OCI-LY3 (cell line): ENCODE results near the gene PGAM2.

Source experiments
- H2AFZ ChIP-seq: fragments of 200-600, 300-600 bp; shearing (Covaris generic); 2 replicates; pipeline ENCODE4 v1.6.0; 2014; ENCODE audit warnings: antibody characterized with exemption, low read depth, low read length
- H3K27ac ChIP-seq: fragments of 200-600, 300-600 bp; sonication (generic); 2 replicates; pipeline ENCODE4 v1.5.1; 2014; ENCODE audit warnings: mild to moderate bottlenecking, low read length, moderate library complexity, mixed read lengths
- H3K27me3 ChIP-seq: fragments of 200-600, 300-600 bp; sonication (generic); 2 replicates; pipeline ENCODE4 v1.6.1; 2014; ENCODE audit warnings: low read depth, low read length, mixed read lengths
- H3K36me3 ChIP-seq: fragments of 200-600, 300-600 bp; sonication (generic); replicated peaks from 2 replicates; pipeline ENCODE3; 2014; ENCODE audit warnings: low read depth, low read length, mixed read lengths
- H3K4me1 ChIP-seq: fragments of 300-600, 200-600 bp; sonication (generic); 2 replicates; pipeline ENCODE4 v1.6.1; 2014; ENCODE audit warnings: low read length, mixed read lengths
- H3K4me2 ChIP-seq: fragments of 200-600, 300-600 bp; sonication (generic); 2 replicates; pipeline ENCODE4 v1.6.1; 2014; ENCODE audit warnings: low read length, mixed read lengths
- H3K4me3 ChIP-seq: fragments of 300-600, 200-600 bp; sonication (generic); 2 replicates; pipeline ENCODE4 v1.5.1; 2014; ENCODE audit warnings: antibody characterized with exemption, mild to moderate bottlenecking, low read length, moderate library complexity
- H3K79me2 ChIP-seq: fragments of 300-600, 200-600 bp; shearing (Covaris generic); 2 replicates; pipeline ENCODE4 v1.6.1; 2014; ENCODE audit warnings: mild to moderate bottlenecking, low read length, mixed read lengths
- H3K9ac ChIP-seq: fragments of 300-600, 200-600 bp; shearing (Covaris generic); 2 replicates; pipeline ENCODE4 v1.6.0; 2014; ENCODE audit warnings: mild to moderate bottlenecking, low read length, moderate library complexity
- H3K9me3 ChIP-seq: fragments of 200-600, 300-600 bp; shearing (Covaris generic); 2 replicates; pipeline ENCODE4 v1.6.1; 2014; ENCODE audit warnings: low read length, mixed read lengths; ENCODE audit not compliant: insufficient read depth
- H4K20me1 ChIP-seq: fragments of 200-600, 300-600 bp; sonication (generic); 2 replicates; pipeline ENCODE4 v1.6.1; 2016; ENCODE audit warnings: low read length, mixed read lengths; ENCODE audit not compliant: insufficient read depth
- EZH2phosphoT487 ChIP-seq: fragments of 200-600 bp; shearing (Covaris generic); IDR thresholded peaks from 2 replicates; pipeline ENCODE4 v1.6.1; 2018; ENCODE audit warnings: antibody characterized with exemption, mixed run types, low read depth
- TF ChIP-seq, protein P1 (sequence below): fragments of 200-600, 300-600 bp; sonication (generic); IDR thresholded peaks from 2 replicates; pipeline ENCODE4 v1.5.1; 2014; ENCODE audit warnings: antibody characterized with exemption, low read length, low read depth

The PGAM2 gene

GRCh38 chr7:44112997-44113763, 47.8 kb upstream of the PGAM2 start:
- Histone ChIP-seq H3K79me2 (peaks cover 3% of the 10 kb centered on the region; the same call in 1 of the 2 replicates), H3K4me1 (no peaks in the 10 kb centered on the region), H3K4me3 (no peak overlapping the region), H4K20me1 (0 out of 2 replicates have a peak, but pooled peaks cover 2% of the 10 kb centered on the region), H3K27me3 (no peaks in the 10 kb centered on the region), H3K27ac (no peak overlapping the region), H3K9me3 (no peaks in the 10 kb centered on the region), H3K4me2 (no peak overlapping the region), H2AFZ (no peak overlapping the region), H3K9ac (no peak overlapping the region), H3K36me3 (peaks cover 26% of the 10 kb centered on the region)
- TF ChIP-seq EZH2phosphoT487: no peak
- TF ChIP-seq, protein P1, sequence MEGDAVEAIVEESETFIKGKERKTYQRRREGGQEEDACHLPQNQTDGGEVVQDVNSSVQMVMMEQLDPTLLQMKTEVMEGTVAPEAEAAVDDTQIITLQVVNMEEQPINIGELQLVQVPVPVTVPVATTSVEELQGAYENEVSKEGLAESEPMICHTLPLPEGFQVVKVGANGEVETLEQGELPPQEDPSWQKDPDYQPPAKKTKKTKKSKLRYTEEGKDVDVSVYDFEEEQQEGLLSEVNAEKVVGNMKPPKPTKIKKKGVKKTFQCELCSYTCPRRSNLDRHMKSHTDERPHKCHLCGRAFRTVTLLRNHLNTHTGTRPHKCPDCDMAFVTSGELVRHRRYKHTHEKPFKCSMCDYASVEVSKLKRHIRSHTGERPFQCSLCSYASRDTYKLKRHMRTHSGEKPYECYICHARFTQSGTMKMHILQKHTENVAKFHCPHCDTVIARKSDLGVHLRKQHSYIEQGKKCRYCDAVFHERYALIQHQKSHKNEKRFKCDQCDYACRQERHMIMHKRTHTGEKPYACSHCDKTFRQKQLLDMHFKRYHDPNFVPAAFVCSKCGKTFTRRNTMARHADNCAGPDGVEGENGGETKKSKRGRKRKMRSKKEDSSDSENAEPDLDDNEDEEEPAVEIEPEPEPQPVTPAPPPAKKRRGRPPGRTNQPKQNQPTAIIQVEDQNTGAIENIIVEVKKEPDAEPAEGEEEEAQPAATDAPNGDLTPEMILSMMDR: no peak

DNA sequence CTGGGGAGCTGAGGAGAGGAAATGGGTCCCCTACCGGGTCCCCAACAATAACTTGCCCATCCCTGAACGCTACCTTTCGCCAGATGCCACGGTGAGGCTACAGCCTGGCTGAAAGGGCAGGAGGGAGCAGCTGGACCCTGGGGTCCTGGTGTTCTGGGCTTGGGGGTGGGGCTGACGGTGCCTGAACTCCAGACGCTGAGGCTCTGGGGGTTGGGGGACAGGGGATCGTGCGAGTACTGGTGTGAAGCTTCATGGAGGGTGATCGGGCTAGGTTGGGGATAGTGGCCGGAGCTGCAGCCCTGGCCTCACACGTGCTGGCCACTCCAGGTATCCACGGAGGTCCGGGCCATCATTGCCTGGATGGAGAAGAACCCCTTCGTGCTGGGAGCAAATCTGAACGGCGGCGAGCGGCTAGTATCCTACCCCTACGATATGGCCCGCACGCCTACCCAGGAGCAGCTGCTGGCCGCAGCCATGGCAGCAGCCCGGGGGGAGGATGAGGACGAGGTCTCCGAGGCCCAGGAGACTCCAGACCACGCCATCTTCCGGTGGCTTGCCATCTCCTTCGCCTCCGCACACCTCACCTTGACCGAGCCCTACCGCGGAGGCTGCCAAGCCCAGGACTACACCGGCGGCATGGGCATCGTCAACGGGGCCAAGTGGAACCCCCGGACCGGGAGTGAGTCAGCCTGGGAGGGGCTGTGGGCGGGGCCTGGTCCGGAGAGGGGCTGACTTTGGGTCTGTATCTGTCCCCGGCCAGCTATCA, 47.0 kb upstream of the PGAM2 start:
- Histone ChIP-seq H3K9me3 (no peaks in the 10 kb centered on the region), H3K4me3 (no peak overlapping the region), H3K27me3 (no peaks in the 10 kb centered on the region), H3K9ac (no peak overlapping the region), H4K20me1 (no peaks in the 10 kb centered on the region), H3K79me2 (no peaks in the 10 kb centered on the region), H3K36me3 (peaks cover 19% of the 10 kb centered on the region), H3K27ac (no peak overlapping the region), H3K4me2 (no peak overlapping the region), H3K4me1 (no peaks in the 10 kb centered on the region), H2AFZ (no peak overlapping the region)
- no peak for TF ChIP-seq EZH2phosphoT487
- TF ChIP-seq, protein P1: no peak

GRCh38 chr7:44111761-44112160, 46.4 kb upstream of the PGAM2 start:
- no peaks in the 10 kb centered on the region for H3K4me1 ChIP-seq
- peaks cover 12% of the 10 kb centered on the region for H3K36me3 ChIP-seq
- no peak overlapping the region for H3K27ac ChIP-seq
- H3K27me3 ChIP-seq: no peaks in the 10 kb centered on the region
- no peak overlapping the region for H3K4me2 ChIP-seq
- no peak overlapping the region for H3K4me3 ChIP-seq
- H4K20me1 ChIP-seq: no peaks in the 10 kb centered on the region
- no peak for TF ChIP-seq EZH2phosphoT487
- no peaks in the 10 kb centered on the region for H3K79me2 ChIP-seq
- no peak overlapping the region for H3K9ac ChIP-seq
- no peaks in the 10 kb centered on the region for H3K9me3 ChIP-seq
- no peak overlapping the region for H2AFZ ChIP-seq

DNA sequence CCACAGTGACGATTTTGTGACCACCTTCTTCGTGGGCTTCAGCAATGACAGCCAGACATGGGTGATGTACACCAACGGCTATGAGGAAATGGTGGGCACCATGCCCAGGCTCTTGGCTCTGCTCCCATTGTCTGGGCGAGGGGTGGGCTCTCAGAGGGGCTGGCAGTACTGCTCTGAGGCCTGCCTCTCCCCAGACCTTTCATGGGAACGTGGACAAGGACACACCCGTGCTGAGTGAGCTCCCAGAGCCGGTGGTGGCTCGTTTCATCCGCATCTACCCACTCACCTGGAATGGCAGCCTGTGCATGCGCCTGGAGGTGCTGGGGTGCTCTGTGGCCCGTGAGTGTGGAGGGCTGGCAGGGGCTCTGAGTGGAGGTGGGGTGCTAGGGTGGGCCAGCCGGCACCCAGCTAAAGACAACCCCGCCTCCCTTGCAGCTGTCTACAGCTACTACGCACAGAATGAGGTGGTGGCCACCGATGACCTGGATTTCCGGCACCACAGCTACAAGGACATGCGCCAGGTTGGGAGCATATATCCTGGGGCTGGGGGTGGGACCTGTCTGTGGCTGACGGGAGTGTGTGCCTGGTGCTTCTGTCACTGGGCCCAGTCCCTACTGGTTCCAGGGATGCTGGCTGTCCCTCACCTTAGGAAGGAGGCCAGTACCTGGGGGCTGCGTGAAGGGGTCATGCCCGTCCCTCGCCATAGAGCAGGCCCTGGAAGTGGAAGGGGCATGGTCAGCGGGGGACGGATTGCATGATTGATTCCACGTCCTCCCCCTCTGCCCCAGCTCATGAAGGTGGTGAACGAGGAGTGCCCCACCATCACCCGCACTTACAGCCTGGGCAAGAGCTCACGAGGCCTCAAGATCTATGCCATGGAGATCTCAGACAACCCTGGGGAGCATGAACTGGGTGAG, 45.6 kb upstream of the PGAM2 start:
- no peaks in the 10 kb centered on the region for H3K9me3 ChIP-seq
- no peaks in the 10 kb centered on the region for H4K20me1 ChIP-seq
- 0 out of 2 replicates have a peak, but pooled peaks cover 2% of the 10 kb centered on the region for H3K4me1 ChIP-seq
- no peak overlapping the region for H3K27ac ChIP-seq
- H3K4me3 ChIP-seq: no peak overlapping the region
- no peak overlapping the region for H2AFZ ChIP-seq
- H3K27me3 ChIP-seq: no peaks in the 10 kb centered on the region
- no peak overlapping the region for H3K9ac ChIP-seq
- TF ChIP-seq, protein P1: no peak
- no peak for TF ChIP-seq EZH2phosphoT487
- H3K36me3 ChIP-seq: peaks cover 12% of the 10 kb centered on the region
- H3K4me2 ChIP-seq: no peak overlapping the region
- no peaks in the 10 kb centered on the region for H3K79me2 ChIP-seq
